Natural killer cell (primary cell): ENCODE measurements around the gene CEP170B. TPM values are rescaled to one million over a fixed set of nuclear protein-coding genes. Genes with fewer than 3 reads are reported as not detected.

ENCODE experiments used
- ATAC-seq, 3 donors: fragments of 150-1000 bp in 2 of 3; fragments of 200-7000 bp in 1 of 3; cut with Tn5 transposase; 1 replicate in 1 of 3; 2 replicates in 2 of 3; pipeline ENCODE4 v1.10.0; 2021; ENCODE audit warnings: mild to moderate bottlenecking in 2 of 3, moderate library complexity in 2 of 3
- DNase-seq, 2 donors: peaks; one replicate each; pipeline versions ENCODE4 v3.0.0 to v3.0.0-alpha.2; 2013 to 2021; ENCODE audit warnings: mixed read lengths in 1 of 2
- H3K27ac ChIP-seq: one replicate; pipeline ENCODE4 v1.5.1; 2013; ENCODE audit warnings: mild to moderate bottlenecking, low read length
- H3K27me3 ChIP-seq: one replicate; pipeline ENCODE4 v1.6.1; 2013; ENCODE audit warnings: low read length; ENCODE audit not compliant: control insufficient read depth, insufficient read depth
- H3K36me3 ChIP-seq: one replicate; pipeline ENCODE4 v1.6.1; 2013; ENCODE audit warnings: low read length; ENCODE audit not compliant: control insufficient read depth, insufficient read depth
- H3K4me1 ChIP-seq: one replicate; pipeline ENCODE4 v1.6.1; 2013; ENCODE audit warnings: low read length; ENCODE audit not compliant: control insufficient read depth, insufficient read depth
- H3K4me3 ChIP-seq: one replicate; pipeline ENCODE4 v1.5.1; 2013; ENCODE audit warnings: low read length
- H3K9me3 ChIP-seq: one replicate; pipeline ENCODE4 v1.6.1; 2013; ENCODE audit warnings: low read length; ENCODE audit not compliant: control insufficient read depth, insufficient read depth
- H3K27ac Mint-ChIP-seq, 2 donors: one replicate each; pipeline ENCODE4 v1.8.0; 2022; ENCODE audit warnings: mild to moderate bottlenecking in 2 of 2, mixed read lengths in 2 of 2, moderate library complexity in 1 of 2
- H3K27me3 Mint-ChIP-seq, 2 donors: one replicate each; pipeline ENCODE4 v1.8.0; 2022; ENCODE audit warnings: low read depth in 2 of 2, mixed read lengths in 2 of 2
- H3K36me3 Mint-ChIP-seq: one replicate; pipeline ENCODE4 v1.8.0; 2022; ENCODE audit warnings: mixed read lengths
- H3K4me1 Mint-ChIP-seq, 2 donors: one replicate each; pipeline ENCODE4 v1.8.0; 2022; ENCODE audit warnings: mixed read lengths in 2 of 2
- H3K4me3 Mint-ChIP-seq: one replicate; pipeline ENCODE4 v1.8.0; 2022; ENCODE audit warnings: mild to moderate bottlenecking, moderate library complexity, mixed read lengths
- H3K9me3 Mint-ChIP-seq, 2 donors: one replicate each; pipeline ENCODE4 v1.8.0; 2022; ENCODE audit warnings: mixed read lengths in 2 of 2
- WGBS: methylation state at CpG from one replicate; pipeline ENCODE4 v1.1.7; 2013; ENCODE audit warnings: missing lambda C conversion rate; ENCODE audit not compliant: insufficient coverage; 5-methylcytosine and 5-hydroxymethylcytosine counted together
- intact Hi-C: fragments of 100-400 bp; cut with micrococcal nuclease; formaldehyde crosslinking; loops from one replicate; pipeline ENCODE4 v1.14.2; 2022
- total RNA-seq, 4 donors: library from RNA; stranded (reverse); fragments of 120-200 nt in 1 of 4; gene quantifications; one replicate each; pipeline versions ENCODE4 v1.2.3 to v1.2.4, GENCODE V29; 2013 to 2022
- TF ChIP-seq, protein P1 (sequence below): fragments of 200-600 bp; IDR thresholded peaks from one replicate; pipeline ENCODE4 v1.8.0; 2022; ENCODE audit warnings: antibody characterized with exemption

The CEP170B gene
- total RNA-seq, 3 donors from 2014 or later (not counting 1 experiment from before 2014, with no cell fraction given) = 0.24 to 0.72 (median 0.30) TPM

DNA sequence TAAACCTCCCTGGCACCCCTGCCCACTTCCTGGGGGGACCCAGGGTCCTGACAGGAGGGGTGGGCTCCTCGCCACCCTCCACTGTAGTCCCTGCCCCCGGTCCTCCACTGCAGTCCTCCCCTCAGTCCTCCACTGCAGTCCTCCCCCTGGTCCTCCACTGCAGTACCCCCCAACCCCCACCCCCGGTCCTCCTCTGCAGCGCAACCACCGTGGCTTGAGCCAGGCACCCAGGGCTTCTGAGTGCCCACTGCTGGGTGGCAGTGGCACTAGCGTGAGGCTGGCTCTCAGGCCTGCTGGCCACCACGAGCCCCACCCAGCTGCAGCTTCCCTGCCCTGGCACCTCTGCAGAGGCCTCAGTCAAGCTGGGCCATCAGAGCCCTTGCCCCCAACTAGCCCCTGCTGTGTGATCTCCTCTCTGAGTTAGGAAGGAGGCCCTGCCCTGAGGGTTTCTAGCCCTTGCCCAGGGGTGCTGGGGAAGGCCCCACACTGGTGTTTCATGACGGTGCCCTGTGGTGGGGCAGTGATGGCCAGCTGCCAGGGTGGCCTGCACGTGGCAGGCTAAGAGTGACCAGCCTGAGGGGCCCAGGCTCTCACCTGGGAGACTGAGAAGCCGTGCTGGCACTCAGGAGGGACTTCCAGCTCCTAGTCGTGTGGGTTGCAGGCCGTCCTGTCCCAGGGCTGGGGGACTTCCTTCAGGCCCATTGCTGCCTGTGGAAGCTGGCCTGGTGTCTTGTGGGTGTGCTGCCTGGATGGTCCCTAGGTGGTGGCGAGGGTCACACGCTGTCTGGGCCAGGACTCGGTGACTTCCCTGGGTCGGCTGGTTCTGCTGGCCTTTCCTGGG lies 9.7 kb downstream of the CEP170B start:
- ATAC-seq = no peak
- Histone ChIP-seq H3K27me3 (no peaks in the 10 kb centered on the region), H3K9me3 (no peaks in the 10 kb centered on the region), H3K27ac (no peak overlapping the region), H3K36me3 (no peaks in the 10 kb centered on the region), H3K4me1 (peaks cover 7% of the 10 kb centered on the region), H3K4me3 (no peak overlapping the region)
- H3K27me3 Mint-ChIP-seq = no peaks in the 10 kb centered on the region
- no peaks in the 10 kb centered on the region for H3K36me3 Mint-ChIP-seq
- H3K9me3 Mint-ChIP-seq = no peaks in the 10 kb centered on the region
- no peak for DNase-seq
- no peak overlapping the region for H3K27ac Mint-ChIP-seq
- intact Hi-C loops = no loop called here
- TF ChIP-seq, protein P1, sequence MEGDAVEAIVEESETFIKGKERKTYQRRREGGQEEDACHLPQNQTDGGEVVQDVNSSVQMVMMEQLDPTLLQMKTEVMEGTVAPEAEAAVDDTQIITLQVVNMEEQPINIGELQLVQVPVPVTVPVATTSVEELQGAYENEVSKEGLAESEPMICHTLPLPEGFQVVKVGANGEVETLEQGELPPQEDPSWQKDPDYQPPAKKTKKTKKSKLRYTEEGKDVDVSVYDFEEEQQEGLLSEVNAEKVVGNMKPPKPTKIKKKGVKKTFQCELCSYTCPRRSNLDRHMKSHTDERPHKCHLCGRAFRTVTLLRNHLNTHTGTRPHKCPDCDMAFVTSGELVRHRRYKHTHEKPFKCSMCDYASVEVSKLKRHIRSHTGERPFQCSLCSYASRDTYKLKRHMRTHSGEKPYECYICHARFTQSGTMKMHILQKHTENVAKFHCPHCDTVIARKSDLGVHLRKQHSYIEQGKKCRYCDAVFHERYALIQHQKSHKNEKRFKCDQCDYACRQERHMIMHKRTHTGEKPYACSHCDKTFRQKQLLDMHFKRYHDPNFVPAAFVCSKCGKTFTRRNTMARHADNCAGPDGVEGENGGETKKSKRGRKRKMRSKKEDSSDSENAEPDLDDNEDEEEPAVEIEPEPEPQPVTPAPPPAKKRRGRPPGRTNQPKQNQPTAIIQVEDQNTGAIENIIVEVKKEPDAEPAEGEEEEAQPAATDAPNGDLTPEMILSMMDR = no peak
- peaks cover 0 to 10% of the 10 kb centered on the region in 2 donors for H3K4me1 Mint-ChIP-seq
- H3K4me3 Mint-ChIP-seq = no peak overlapping the region
- WGBS = 87% methylated on average over 16 of the region's 16 CpGs

DNA sequence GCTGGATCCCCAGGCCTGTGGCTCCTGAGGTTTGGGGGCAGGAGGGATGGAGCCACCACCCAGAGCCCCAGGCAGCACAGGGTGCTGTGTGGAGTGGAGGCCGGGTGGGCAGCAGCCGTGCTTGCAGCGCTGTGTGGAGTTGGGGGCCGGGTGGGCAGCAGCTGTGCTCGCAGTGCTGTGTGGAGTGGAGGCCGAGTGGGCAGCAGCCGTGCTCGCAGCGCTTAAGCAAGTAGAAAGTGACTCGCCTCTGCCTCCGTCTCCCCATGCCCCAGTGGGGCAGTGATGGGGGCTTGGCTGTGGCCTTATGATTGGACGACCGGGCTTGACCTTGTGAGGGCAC lies 10.3 kb downstream of the CEP170B start:
- no peaks in the 10 kb centered on the region for H3K36me3 ChIP-seq
- H3K4me3 ChIP-seq = no peak overlapping the region
- TF ChIP-seq, protein P1 = no peak
- intact Hi-C loops = no loop called here
- no peaks in the 10 kb centered on the region for H3K36me3 Mint-ChIP-seq
- 89% methylated on average over 13 of the region's 13 CpGs for WGBS
- no peak for DNase-seq
- H3K27ac ChIP-seq = no peak overlapping the region
- H3K4me1 Mint-ChIP-seq = peaks cover 0 to 10% of the 10 kb centered on the region in 2 donors
- H3K4me1 ChIP-seq = peaks cover 7% of the 10 kb centered on the region
- H3K27me3 Mint-ChIP-seq = no peaks in the 10 kb centered on the region
- no peaks in the 10 kb centered on the region for H3K27me3 ChIP-seq
- no peaks in the 10 kb centered on the region for H3K9me3 ChIP-seq
- H3K4me3 Mint-ChIP-seq = no peak overlapping the region
- no peak for ATAC-seq
- H3K27ac Mint-ChIP-seq = no peak overlapping the region
- H3K9me3 Mint-ChIP-seq = no peaks in the 10 kb centered on the region

DNA sequence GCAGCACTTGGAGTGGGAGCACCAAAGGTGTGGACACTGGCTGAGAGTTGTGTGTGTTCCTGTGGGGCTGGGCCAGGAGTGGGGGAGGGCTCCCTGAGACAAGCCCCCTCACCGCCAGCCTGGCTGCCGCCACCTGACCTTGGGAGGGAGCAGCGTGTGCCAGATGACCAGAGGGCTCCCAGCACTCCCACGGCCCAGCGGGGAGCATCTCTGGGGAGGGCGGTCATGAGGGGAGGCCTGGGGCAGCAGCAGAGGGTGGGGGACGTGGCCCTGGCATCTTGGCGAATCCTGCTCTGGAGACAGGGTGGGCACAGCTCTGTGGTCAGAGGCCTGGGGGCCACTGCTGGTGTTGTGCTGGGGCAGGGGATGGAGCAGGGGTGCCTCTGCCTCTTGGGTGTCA lies 10.7 kb downstream of the CEP170B start:
- intact Hi-C loops = no loop called here
- H3K4me3 Mint-ChIP-seq = no peak overlapping the region
- Histone ChIP-seq H3K9me3 (no peaks in the 10 kb centered on the region), H3K36me3 (no peaks in the 10 kb centered on the region), H3K4me3 (no peak overlapping the region), H3K27ac (no peak overlapping the region), H3K27me3 (no peaks in the 10 kb centered on the region), H3K4me1 (peaks cover 7% of the 10 kb centered on the region)
- WGBS = 96% methylated on average over 8 of the region's 8 CpGs
- ATAC-seq (no peak), DNase-seq (no peak)
- H3K27me3 Mint-ChIP-seq = no peaks in the 10 kb centered on the region
- TF ChIP-seq, protein P1 = no peak
- H3K4me1 Mint-ChIP-seq = peaks cover 0 to 10% of the 10 kb centered on the region in 2 donors
- H3K27ac Mint-ChIP-seq = no peak overlapping the region
- no peaks in the 10 kb centered on the region for H3K9me3 Mint-ChIP-seq
- no peaks in the 10 kb centered on the region for H3K36me3 Mint-ChIP-seq
